GM12873 (cell line): ENCODE data around the gene WAPL.

Experiments
- CTCF ChIP-seq: IDR thresholded peaks from 2 replicates; pipeline ENCODE4 v1.5.1; 2012; ENCODE audit warnings: low read depth, mild to moderate bottlenecking, moderate library complexity, low read length, control low read depth; ENCODE audit not compliant: insufficient read depth; ENCODE audit errors: missing control alignments

Gene WAPL

GRCh38 chr10:86547296-86547695, 25.7 kb upstream of the WAPL start:
- TF ChIP-seq CTCF, result no peak

GRCh38 chr10:86545101-86545500, 23.5 kb upstream of the WAPL start:
- TF ChIP-seq CTCF, result no peak

- TF ChIP-seq CTCF, result no peak
These were observed 18.4 kb upstream of the WAPL start for GRCh38 chr10:86540016-86540415.

GRCh38 chr10:86538547-86538946, 17.0 kb upstream of the WAPL start:
- TF ChIP-seq CTCF, result no peak

GRCh38 chr10:86536294-86536861, 14.8 kb upstream of the WAPL start:
- TF ChIP-seq CTCF, result no peak

GRCh38 chr10:86535132-86535882, 13.7 kb upstream of the WAPL start:
- TF ChIP-seq CTCF, result no peak

- no peak for TF ChIP-seq CTCF
These were observed 11.7 kb upstream of the WAPL start for GRCh38 chr10:86533328-86533727.
